Activated CD8-positive, alpha-beta T cell treated with anti-CD3 and anti-CD28 coated beads, Interleukin-2, amount 10 ng/mL, durations not matched to agents 7 days and 5 days (primary cell): ENCODE data around the gene TMEM106B. TPM values are rescaled to one million over a fixed set of nuclear protein-coding genes. Genes with fewer than 3 reads are reported as not detected.

Source experiments
- ATAC-seq: fragments of 150-1000 bp; cut with Tn5 transposase; one replicate; pipeline ENCODE4 v1.10.0; 2021; ENCODE audit warnings: moderate library complexity
- CTCF ChIA-PET: fragments of 350-600 bp; sonication (Branson Sonifier 250); formaldehyde crosslinking; loops from one replicate; lab custom pipeline; 2021; ENCODE audit warnings: antibody characterized with exemption; lab: Charles Lee
- POLR2A ChIA-PET: fragments of 350-600 bp; sonication (Branson Sonifier 250); formaldehyde crosslinking; loops from one replicate; lab custom pipeline; 2021; ENCODE audit warnings: antibody characterized with exemption; lab: Charles Lee
- DNase-seq: peaks from one replicate; pipeline ENCODE4 v3.0.0-alpha.2; 2020
- H3K27ac Mint-ChIP-seq: one replicate; pipeline ENCODE4 v1.8.0; 2021; ENCODE audit warnings: mild to moderate bottlenecking, mixed read lengths
- H3K27me3 Mint-ChIP-seq: one replicate; pipeline ENCODE4 v1.8.0; 2021; ENCODE audit warnings: low read depth, mixed read lengths
- H3K36me3 Mint-ChIP-seq: one replicate; pipeline ENCODE4 v1.8.0; 2021; ENCODE audit warnings: low read depth, mixed read lengths
- H3K4me1 Mint-ChIP-seq: one replicate; pipeline ENCODE4 v1.8.0; 2021; ENCODE audit warnings: low read depth, mixed read lengths
- H3K4me3 Mint-ChIP-seq: one replicate; pipeline ENCODE4 v1.8.0; 2021; ENCODE audit warnings: mild to moderate bottlenecking, mixed read lengths
- H3K9me3 Mint-ChIP-seq: one replicate; pipeline ENCODE4 v1.8.0; 2022; ENCODE audit warnings: mixed read lengths; ENCODE audit not compliant: insufficient read depth
- total RNA-seq, 2 experiments: library from RNA; stranded (reverse); gene quantifications; one replicate each; pipeline ENCODE4 v1.2.3, GENCODE V29; 2021

Gene TMEM106B
- total RNA-seq, 2 experiments from 2014 or later = 43.7 to 48.9 TPM

DNA sequence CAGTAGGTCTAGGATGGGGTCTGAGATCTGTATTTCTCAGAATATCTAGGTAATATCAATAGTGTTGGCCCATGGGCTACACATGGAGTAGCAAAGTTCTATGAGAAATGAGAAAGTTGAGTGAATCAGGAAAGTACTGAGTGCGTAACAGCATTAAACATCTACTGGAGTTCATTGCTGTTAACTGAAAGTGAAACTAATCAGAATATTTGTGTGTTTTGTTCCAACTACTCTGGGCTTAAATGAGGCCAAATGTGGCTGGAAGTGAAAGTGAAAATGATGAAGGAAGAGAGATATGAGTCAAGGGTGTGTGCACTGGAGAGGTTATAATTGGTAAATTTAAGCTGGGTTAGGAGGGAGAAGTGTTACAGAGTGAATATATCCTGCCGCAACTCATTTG lies 46.5 kb downstream of the TMEM106B start:
- H3K27ac Mint-ChIP-seq = no peak overlapping the region
- POLR2A ChIA-PET = interaction anchor here (0.8 to 1.6 kb wide), 2 partner anchors 12 to 46 kb away, joined by 4 to 11 read pairs; partner anchors contain the start of gene TMEM106B
- H3K9me3 Mint-ChIP-seq = peaks cover 16% of the 10 kb centered on the region
- peak; percentile 71 for DNase-seq
- peaks cover 11% of the 10 kb centered on the region for H3K36me3 Mint-ChIP-seq
- peak; percentile 99 for ATAC-seq
- no peaks in the 10 kb centered on the region for H3K27me3 Mint-ChIP-seq
- peaks cover 14% of the 10 kb centered on the region for H3K4me1 Mint-ChIP-seq
- CTCF ChIA-PET = interaction anchor here (0.8 to 2.5 kb wide), 2 partner anchors 13 to 47 kb away, joined by 3 to 12 read pairs; partner anchors contain the start of gene TMEM106B
- H3K4me3 Mint-ChIP-seq = no peak overlapping the region

DNA sequence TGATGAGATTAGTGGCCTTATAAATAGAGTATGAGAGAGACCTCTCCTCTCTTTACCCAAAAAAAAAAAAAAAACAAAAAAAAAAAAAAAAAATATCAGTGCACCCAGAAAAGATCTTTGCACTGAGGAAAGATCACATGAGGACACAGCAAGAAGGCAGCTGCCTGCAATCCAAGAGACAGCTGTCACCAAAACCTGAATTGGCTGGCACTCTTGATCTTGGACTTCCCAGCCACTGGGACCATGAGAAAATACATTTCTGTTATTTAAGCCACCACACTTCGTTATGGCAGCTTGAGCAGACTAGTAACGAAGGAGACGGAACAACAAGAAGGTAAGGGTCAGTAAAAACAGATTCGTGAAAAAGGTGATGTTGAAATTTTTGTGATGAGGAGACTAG lies 47.0 kb downstream of the TMEM106B start:
- DNase-seq (no peak), ATAC-seq (no peak)
- Mint-ChIP-seq H3K9me3 (peaks cover 11% of the 10 kb centered on the region), H3K27ac (no peak overlapping the region), H3K4me1 (peaks cover 14% of the 10 kb centered on the region), H3K27me3 (no peaks in the 10 kb centered on the region), H3K4me3 (no peak overlapping the region), H3K36me3 (peaks cover 6% of the 10 kb centered on the region)
- ChIA-PET POLR2A (interaction anchor here (0.8 to 1.6 kb wide), 2 partner anchors 12 to 47 kb away, joined by 4 to 11 read pairs; partner anchors contain the start of gene TMEM106B), CTCF (interaction anchor here (0.8 to 2.5 kb wide), 2 partner anchors 14 to 47 kb away, joined by 3 to 12 read pairs; partner anchors contain the start of gene TMEM106B)

GRCh38 chr7:12267542-12267941 lies 56.4 kb downstream of the TMEM106B start:
- no peaks in the 10 kb centered on the region for H3K27me3 Mint-ChIP-seq
- H3K36me3 Mint-ChIP-seq = no peaks in the 10 kb centered on the region
- ChIA-PET CTCF (no interaction called here), POLR2A (no interaction called here)
- H3K4me3 Mint-ChIP-seq = no peak overlapping the region
- no peak overlapping the region for H3K27ac Mint-ChIP-seq
- H3K4me1 Mint-ChIP-seq = no peaks in the 10 kb centered on the region
- H3K9me3 Mint-ChIP-seq = no peaks in the 10 kb centered on the region
- DNase-seq = no peak
- ATAC-seq = no peak

DNA sequence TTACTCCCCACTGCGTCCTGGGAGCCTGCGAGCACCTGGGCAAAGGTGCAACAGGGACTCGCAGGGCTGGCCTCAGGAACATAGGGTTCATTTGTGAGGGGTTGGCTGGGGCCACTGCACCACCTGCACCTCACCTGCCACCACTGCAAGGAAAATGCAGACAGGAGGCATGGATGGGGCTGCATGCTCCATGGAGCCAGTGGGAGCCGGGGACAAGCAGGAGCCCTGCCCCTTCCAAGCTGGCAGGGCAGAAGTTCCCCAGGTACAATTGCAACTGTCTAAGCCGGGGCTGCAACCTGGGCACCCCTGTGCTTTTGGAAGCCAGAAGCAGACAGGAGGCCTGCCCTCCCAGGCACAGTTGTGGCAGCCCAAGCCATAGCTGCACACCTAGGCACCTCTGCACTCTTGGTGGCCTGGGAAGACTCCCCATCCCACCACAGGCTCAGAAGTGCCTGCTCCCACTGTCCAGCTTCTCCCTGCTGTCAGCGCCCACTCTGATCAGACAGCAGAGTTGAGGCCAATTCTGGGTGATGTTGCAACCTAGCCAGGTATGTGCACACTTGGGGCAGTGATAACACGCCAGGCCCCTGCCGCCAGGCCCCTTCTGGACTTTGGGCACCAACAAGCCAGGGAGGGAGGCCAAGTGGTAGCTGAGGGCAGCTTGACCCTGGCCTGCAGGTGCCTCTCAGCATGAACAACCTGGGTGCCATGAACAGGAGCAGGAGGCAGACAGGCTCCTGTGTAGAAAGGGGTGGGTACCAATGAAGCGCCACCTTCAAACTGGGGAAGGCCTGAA lies 58.2 kb downstream of the TMEM106B start:
- Mint-ChIP-seq H3K4me3 (no peak overlapping the region), H3K9me3 (no peaks in the 10 kb centered on the region), H3K27ac (no peak overlapping the region), H3K36me3 (no peaks in the 10 kb centered on the region), H3K27me3 (peaks cover under 1% of the 10 kb centered on the region), H3K4me1 (no peaks in the 10 kb centered on the region)
- DNase-seq (no peak), ATAC-seq (no peak)
- CTCF ChIA-PET = no interaction called here
- POLR2A ChIA-PET = interaction anchor here (1.0 kb wide), 1 partner anchor 12 kb away, joined by 4 read pairs; no protein-coding TSS in a partner anchor

- H3K4me1 Mint-ChIP-seq = peaks cover 6% of the 10 kb centered on the region
- POLR2A ChIA-PET = no interaction called here
- DNase-seq = no peak
- H3K27me3 Mint-ChIP-seq = peaks cover 4% of the 10 kb centered on the region
- no peak overlapping the region for H3K4me3 Mint-ChIP-seq
- peaks cover 10% of the 10 kb centered on the region for H3K36me3 Mint-ChIP-seq
- CTCF ChIA-PET = no interaction called here
- no peak for ATAC-seq
- peaks cover 13% of the 10 kb centered on the region for H3K9me3 Mint-ChIP-seq
- no peak overlapping the region for H3K27ac Mint-ChIP-seq
These were observed 69.9 kb downstream of the TMEM106B start for GRCh38 chr7:12281038-12281437.

DNA sequence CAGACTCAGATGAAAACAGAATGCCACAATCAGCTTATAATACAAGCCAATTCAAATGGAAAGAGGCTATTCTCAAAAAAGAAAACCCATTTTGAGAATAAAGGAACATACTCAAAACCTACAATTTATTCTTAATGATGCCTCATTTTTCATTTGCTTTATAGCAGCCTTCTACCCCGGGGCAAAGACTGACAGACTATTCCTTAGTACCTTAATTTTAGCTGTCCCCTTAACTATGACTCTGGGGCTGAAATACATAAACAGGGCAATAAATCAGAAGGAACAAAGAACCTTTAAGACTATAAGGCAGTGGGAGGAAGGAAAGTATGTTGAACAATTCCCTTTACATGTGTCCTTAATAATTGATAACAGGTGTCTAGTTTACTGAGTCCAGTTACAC lies 76.8 kb downstream of the TMEM106B start:
- H3K9me3 Mint-ChIP-seq = peaks cover 25% of the 10 kb centered on the region
- ChIA-PET POLR2A (interaction anchor here (1.0 kb wide), 1 partner anchor 8 kb away, joined by 3 read pairs; no protein-coding TSS in a partner anchor), CTCF (interaction anchor here (1.3 kb wide), 1 partner anchor 176 kb away, joined by 4 read pairs; no protein-coding TSS in a partner anchor)
- no peak for ATAC-seq
- H3K27ac Mint-ChIP-seq = no peak overlapping the region
- H3K4me1 Mint-ChIP-seq = peaks cover 3% of the 10 kb centered on the region
- H3K36me3 Mint-ChIP-seq = peaks cover 6% of the 10 kb centered on the region
- DNase-seq = no peak
- peaks cover 2% of the 10 kb centered on the region for H3K27me3 Mint-ChIP-seq
- H3K4me3 Mint-ChIP-seq = no peak overlapping the region

DNA sequence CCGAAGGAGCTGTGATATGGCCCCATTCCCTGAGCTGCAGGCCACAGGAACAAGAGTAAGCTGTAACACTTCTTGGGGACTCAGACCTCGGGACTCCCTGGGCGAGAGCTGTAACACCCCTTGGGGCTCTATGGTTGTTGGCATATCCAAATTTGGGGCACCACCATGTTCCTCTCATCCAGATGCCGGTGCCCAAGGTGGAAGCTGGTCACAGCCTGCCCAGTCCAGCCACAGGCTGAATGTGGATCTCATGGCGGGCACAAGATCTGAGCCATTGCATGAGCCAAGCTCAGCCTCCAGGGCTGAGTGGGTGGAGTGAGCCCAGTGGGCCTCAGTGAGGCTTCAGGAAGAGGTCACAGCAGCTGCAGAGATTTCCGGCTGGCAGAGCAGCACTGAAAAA lies 78.9 kb downstream of the TMEM106B start:
- peaks cover 6% of the 10 kb centered on the region for H3K36me3 Mint-ChIP-seq
- ATAC-seq = no peak
- POLR2A ChIA-PET = no interaction called here

DNA sequence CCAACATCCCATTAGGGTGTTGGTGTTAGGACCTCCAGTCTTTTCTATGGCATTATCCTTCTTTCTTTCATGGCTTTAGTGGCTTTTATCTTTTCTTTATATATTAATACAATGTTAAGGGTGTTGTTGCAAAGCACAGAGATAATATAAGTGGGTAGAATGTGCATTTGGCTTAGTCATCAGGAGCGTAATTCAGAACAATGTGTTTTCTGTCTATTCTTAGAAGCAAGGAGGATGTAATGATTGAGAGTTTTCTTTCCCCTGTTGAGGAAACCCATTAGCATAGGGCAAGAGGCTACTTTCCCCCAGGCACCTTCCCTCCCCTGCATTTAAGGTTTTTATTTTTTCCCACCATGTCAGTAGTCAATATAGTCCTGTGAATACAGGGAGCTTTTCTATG lies 79.7 kb downstream of the TMEM106B start:
- ChIA-PET CTCF (interaction anchor here (1.2 to 1.3 kb wide), 2 partner anchors 41 to 173 kb away, joined by 4 read pairs; no protein-coding TSS in a partner anchor), POLR2A (no interaction called here)
- Mint-ChIP-seq H3K27me3 (no peaks in the 10 kb centered on the region), H3K4me3 (no peak overlapping the region), H3K4me1 (peaks cover 10% of the 10 kb centered on the region), H3K36me3 (peaks cover 6% of the 10 kb centered on the region), H3K9me3 (peaks cover 25% of the 10 kb centered on the region), H3K27ac (no peak overlapping the region)
- DNase-seq (no peak), ATAC-seq (no peak)

More for the DNA sequence above, 78.9 kb downstream of the TMEM106B start:
- H3K27ac Mint-ChIP-seq = no peak overlapping the region
- CTCF ChIA-PET = interaction anchor here (1.2 kb wide), 1 partner anchor 42 kb away, joined by 4 read pairs; no protein-coding TSS in a partner anchor
- H3K4me3 Mint-ChIP-seq = no peak overlapping the region
- H3K4me1 Mint-ChIP-seq = peaks cover 5% of the 10 kb centered on the region
- H3K9me3 Mint-ChIP-seq = peaks cover 25% of the 10 kb centered on the region
- no peaks in the 10 kb centered on the region for H3K27me3 Mint-ChIP-seq
- no peak for DNase-seq

DNA sequence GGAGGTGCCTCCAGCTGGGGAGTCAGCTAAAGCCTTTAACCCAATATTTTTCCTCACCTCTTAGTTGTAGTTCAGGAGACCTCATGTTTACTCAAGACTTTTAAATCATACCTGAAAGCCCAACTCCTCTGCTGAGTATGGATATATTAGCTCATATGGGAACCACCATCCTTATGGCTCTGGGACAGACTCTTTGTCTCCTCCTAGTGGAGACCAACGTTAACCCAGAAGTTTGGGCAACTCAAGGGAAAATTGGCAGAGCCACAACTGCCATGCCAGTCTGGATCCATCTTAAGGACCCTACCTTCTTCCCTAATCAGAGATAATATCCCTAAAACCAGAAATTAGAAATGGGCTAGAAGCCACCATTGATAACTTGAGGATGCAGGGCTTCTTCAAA lies 80.8 kb downstream of the TMEM106B start:
- Mint-ChIP-seq H3K27me3 (no peaks in the 10 kb centered on the region), H3K4me3 (no peak overlapping the region), H3K9me3 (peaks cover 25% of the 10 kb centered on the region), H3K4me1 (peaks cover 10% of the 10 kb centered on the region), H3K36me3 (peaks cover 6% of the 10 kb centered on the region), H3K27ac (no peak overlapping the region)
- ChIA-PET CTCF (interaction anchor here (0.6 to 1.9 kb wide), 8 partner anchors 12 to 1247 kb away, joined by 3 to 5 read pairs (median 4); partner anchors contain the start of gene TMEM106B), POLR2A (no interaction called here)
- ATAC-seq (no peak), DNase-seq (no peak)

Other genes with a start within 250 kb of the TMEM106B start
- gene VWDE, start 192.6 kb downstream of the TMEM106B start, total RNA-seq = 1 to 10 TPM; 3.2 to 4.4 TPM